ENCODE data around the gene POLR2F. TPM values are rescaled to one million over a fixed set of nuclear protein-coding genes. Genes with fewer than 3 reads are reported as not detected.

Gene POLR2F
- total RNA-seq: 24.7 TPM

DNA sequence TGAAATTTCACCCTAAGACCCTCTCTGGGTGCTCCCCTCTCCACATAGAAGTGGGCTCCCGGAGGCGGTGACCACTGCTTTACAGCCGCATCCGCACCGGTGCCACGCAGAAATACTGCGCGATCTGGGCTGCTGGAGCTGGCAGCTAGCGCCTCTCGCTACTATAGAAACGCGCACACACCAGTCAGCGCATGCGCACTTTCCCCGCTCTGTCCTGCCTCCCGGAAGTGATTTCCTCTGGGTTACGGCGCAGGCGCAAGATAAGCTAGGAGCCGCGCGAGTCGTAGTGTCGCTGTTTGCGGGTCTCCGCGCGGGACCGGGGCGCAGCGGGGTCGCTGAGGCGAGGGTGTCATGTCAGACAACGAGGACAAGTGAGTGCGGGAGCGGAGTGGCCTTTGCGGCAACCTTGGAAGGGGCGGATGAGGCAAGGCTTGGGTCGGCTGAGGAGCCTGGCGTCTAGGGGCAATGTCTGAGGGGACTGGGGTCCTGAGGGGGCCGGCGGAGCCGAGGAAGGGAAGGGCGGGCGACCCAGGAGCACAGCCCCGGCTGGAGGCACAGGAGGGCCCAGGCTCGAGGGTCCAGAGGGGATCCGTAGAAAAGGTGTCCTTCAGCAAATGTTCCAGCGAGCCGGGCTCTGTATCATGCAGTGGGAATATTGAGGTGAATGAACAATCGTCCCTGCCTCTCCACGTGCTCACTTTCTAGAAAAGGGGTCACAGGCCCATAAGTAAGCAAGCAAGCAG, at the start of gene POLR2F, which contains the start of gene C22orf23:
Gene POLR2F, plus strand, starts transcription at position 263 of the 743 bp plus-strand sequence. Its CDS starts 89 bp downstream, at position 352.
Gene C22orf23, minus strand, starts transcription at position 165 of the 743 bp plus-strand sequence. CDS start 452 bp downstream, outside the sequence.
- peak; percentile 99 for DNase-seq

DNA sequence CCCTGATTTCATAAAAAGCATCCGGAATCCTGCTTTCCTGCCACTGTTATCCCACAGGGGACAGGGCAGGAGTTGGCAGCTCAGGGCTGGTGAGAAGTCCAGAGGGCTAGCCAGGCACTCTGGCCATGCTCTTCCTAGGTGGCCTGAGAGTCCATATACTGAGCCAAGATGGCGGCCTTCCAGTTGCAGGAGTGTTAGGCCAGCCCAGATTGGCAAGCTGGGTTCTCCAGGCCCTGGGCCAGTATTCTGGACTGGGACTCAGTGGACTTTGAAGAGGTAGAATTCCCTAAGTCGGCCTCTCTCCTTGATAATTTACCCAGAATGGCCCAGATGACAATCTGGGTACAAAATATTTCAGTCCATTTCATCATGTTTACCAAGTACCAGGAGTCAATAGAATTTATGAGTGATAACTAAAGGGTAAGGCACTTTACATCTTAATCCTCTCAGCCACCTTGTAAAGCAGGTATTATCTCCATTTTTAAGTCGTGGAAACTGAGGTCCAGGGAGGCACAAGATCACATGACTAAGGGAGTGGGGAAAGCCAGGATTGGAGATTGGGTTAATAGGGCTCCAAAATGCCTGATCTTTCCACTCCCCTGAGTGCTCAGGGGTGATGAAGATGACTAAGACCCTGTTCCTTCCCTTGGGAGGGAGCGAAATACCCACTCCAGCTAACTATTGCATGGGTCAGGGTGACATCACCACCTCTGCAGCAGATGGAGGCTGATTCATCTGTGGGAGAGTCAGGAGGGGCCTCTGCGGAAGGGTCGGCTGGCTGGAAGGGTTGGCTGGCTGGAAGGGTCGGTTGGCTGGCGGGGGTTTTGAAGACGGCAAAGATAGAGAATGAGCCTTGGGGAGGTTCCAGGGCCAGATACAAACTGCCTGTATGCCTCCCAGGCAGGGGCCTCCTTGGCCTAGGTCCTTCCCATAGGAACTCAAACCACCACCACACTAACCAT, 48.6 kb upstream of the POLR2F start:
- DNase-seq: no peak

DNA sequence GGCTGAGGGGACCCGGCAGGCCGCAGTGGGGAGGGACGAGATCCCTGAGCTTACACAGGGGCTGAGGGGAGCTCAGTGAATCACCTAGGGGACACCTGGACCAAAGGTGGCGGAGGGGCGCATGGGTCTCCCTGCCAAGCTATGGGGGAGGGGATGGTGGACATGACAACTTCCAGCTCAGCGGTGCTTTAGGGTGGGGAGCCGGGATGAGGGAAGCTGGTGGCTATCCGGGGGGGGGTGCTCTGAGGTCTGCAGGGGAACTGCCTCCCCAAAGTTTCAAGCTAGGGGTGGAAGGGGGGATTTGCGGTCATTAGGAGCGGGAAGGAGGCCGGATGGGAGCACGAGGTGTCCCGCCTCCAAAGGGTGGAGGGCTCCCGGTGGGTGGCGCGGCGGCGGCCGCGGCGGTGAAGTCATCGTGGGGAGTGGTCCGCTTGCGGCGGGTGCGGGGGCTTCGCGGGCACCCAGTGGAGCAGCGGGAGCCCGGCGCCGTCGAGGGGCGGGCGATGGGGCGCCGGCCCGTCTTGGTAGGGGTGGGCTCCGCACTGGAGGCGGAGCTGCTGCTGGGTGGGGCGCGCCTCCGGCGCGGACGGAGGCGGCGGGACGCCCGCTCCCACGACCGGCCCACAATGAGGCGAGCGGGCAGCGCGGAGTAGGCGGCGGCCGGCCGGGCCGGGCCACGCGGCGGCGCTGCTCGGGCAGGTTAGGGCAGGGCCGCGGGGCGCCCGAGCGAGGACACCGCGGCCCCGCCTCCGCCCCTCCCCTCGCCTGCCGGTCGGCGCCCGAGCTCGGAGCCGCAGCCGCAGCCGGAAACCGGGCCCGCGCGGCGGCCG, 47.8 kb upstream of the POLR2F start, which contains the start of gene MICALL1:
Gene MICALL1, plus strand, starts transcription at position 764 of the 830 bp plus-strand sequence. CDS start 126 bp downstream, outside the sequence.
- peak; percentile 77 for DNase-seq

DNA sequence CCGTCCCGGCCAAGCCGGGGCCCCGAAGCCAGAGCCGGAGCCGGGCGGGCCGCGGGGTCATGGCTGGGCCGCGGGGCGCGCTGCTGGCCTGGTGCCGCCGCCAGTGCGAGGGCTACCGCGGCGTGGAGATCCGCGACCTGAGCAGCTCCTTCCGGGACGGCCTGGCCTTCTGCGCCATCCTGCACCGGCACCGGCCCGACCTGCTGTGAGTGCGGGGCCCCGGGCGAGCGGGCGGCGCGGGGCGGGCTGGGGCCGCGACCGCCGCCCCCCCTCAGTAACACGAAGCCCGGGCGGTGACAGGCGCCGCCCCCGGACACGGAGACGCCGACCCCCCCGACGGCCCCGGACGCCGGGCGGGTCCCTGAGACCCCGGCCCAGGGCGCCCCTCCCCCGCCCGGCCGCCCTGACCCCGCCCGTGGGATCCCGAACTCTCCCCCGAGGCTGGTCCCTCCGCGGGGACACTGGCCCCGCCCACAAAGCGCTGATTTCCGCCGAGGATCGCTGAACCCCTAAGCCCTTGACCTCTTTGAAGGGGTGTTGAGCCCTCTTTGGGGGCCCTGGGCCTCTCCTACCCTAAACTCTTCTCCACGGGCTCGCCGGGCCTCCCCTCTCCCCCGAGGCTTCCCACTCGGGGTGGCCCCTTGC, 47.0 kb upstream of the POLR2F start:
- no peak for DNase-seq

DNA sequence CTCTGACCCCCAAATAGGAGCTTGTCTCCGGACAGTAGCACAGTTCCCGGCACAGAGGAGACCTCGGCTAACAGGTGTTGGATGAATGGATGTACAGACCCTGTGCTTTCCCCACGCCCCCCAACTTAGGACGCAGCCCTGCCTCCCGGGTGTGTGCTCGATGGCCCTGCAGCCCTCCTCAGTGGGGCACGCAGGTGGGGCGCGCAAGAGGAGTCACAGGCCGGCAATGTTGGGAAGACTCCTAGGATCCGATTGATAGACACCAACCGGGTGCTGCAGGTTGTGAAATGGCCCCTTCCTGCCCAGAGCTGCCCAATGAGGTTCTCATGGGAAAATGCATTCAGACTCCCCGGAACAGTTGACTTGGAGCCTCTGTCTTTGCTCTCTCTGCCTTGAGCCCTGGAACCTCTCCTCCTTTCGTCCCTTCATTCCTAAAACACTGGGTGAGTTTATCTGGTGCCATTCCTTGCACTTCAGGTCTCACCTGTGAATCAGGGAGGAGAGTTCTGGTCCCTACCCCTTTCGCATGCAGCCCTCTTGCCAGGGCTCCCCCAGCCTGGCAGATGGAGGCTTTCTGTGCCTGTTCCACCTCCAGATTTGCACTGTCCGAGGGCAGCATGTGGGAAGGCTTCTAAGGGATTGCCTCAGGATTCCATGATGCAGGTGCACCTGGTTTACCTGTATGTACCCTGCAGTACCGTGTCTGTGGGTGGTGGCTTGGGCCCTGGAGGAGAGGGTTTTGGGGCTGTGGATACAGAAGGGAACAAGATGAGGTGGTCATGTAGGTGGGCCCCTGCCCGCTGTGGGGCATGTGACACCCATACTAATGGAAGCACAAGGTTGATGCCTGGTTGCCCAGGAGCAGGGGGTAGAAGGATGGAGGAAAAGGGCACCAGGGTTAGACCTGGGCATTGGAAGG, 46.2 kb upstream of the POLR2F start:
- no peak for DNase-seq

DNA sequence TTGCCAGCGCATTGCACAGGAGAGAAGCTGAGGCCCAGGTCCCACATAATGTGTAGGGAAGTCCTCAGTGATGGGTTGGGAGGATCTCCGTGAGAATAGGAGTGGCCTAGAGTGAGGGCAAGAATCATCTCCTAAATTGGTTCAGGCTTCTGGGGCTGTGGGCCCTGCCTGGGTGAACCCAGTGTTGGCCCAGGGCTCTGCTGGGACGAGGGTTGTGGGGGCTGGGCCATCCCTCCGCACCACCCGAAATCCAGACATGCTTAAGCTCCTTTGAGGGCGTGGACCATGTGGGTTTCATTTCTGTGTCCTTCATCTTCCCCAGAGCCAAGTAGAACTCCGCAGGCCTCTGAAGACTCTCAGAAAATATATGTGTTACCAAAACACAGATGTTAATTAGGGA, 43.7 kb upstream of the POLR2F start:
- DNase-seq: peak; percentile 47

DNA sequence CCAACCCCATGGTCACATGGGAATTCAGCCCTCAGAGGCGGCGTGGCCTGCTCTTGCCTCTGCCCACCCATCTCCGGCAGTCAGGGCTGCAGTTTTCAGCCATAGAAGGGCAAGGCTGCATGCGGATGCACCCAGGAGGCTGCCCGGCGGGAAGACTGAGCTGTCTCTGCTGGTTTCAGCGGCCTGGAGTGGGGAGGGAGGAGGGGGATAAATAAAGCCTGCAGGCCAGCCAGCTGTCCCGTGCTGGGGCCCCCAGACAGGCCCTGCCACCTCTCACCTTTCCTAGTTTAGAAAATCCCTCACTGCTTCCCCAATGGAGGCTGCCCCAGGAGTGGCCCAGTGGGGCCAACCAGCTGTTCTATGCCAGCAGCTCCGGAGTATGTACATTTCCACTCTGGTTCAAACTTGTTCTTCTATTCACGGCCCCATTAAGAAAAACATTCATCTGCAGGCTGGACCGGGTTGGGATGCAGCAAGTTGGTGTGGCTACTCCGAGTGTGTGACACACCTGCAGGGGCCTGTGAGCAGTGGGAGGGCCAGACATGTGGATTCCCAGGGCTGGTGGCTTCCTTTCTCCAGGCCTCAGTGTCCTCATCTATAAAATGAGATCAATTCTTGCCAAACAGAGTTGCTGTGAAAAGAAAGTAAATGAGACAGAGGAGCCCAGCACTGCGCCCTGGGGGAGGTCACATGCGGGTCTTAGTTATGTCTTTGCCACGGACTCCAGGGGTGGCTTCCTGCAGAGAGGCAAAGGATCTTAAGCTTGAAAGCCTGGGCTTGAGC, 42.4 kb upstream of the POLR2F start:
- peak; percentile 77 for DNase-seq

DNA sequence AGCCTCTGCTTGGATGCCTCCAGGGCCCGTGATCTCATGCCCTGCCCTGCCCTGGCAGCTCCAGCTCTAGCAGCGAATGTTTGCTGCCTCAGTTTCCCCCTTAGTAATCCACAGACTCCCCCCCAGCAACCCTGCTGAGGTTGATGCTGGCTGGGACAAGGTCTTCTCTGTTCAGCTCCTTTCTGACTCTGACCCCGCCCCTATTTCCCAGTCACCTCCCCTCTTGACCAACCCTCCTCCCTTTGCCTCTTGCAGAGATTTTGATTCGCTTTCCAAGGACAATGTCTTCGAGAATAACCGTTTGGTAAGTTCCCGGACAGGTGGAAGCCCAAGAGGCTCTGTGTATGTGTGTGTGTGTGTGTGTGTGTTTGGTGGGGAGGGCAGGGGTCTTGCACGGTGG, 41.8 kb upstream of the POLR2F start:
- DNase-seq: no peak

DNA sequence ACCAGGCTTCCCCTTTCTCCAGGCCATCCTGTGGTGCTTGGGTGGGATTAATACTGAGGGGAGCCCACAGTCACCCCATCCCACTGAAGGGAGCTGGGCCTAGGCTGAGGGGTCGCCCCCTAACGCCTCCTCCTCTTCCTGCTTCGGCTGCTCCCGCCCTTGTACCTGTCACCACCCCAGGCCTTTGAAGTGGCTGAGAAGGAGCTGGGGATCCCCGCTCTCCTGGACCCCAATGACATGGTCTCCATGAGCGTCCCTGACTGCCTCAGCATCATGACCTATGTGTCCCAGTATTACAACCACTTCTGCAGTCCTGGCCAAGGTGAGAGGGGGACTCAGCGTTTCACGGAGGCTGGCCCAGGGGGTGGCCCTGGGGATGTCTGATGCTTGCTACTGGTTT, 41.3 kb upstream of the POLR2F start:
- DNase-seq: no peak

DNA sequence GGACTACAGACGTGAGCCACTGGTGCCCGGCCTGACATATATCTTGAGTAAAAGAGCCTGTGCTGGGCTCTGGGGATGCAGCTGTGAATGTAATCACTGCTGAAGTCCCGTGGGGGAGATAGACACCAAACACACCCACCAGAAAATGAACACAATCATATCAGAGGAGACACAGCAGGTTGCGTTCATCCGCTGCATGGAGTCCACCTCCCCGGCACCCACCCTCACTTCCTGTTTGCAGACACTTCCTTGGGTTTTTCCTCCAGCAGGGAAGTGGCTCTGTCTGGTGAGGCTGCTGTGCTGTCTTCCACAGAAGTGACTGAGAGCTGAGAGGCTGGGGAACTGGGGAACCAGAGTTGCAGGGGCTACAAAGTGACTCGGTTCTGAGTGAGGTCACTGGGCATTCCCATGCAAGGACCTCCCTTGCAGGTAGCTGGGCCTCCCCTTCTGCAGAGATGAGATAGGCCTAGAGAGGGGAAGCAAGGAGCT, 40.2 kb upstream of the POLR2F start:
- DNase-seq: no peak

DNA sequence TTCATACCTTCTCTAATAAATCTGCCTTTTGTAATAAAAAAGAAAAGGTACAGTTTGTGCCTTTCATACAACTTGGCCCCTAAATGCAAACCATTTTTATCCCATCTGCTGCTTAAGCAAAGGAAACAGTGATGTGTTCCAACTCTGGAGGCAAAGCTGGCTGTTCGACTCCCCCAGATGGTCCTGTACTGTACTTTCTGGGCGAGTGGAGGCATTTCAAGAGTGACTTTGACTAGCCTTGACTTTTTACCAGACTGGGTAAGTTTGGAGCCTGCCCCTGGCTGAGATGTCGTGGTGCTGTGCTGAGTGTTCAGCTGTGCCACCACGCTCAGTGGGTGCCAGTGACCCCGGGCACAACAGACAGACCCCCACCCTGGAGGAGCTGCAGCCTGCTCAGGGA, 37.2 kb upstream of the POLR2F start:
- DNase-seq: no peak

DNA sequence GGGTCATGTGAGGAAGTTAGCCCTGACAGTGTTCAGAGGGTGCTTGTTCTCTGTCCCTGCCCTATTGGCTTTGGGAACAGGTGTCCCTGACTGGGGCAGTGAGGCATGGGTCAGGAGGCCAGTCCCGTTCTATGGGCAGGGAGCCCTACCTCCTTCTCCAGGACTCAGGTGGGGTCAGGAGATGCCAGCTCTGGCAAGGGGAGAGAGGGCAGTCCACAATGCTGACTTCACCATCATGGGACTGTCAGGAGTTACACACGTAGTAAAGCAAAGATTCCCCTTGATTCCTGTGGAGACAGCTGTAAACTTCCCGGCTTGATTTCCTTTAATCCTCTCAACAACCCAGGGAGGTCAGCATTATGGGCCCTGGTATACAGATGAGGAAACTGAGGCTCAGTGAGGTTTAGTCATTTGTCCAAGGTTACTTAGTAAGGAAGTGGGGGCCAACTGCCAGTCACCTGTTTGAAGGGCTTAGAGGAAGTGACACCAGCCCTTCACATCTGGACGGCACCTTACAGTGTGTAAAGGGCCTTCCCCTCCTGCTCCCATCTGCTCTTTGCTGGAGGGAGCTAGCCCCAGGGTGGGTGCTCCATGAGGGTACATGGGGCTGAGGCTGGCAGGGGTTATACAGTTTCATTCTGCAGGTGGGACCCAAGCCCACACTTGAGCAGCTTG, 35.5 kb upstream of the POLR2F start:
- no peak for DNase-seq

DNA sequence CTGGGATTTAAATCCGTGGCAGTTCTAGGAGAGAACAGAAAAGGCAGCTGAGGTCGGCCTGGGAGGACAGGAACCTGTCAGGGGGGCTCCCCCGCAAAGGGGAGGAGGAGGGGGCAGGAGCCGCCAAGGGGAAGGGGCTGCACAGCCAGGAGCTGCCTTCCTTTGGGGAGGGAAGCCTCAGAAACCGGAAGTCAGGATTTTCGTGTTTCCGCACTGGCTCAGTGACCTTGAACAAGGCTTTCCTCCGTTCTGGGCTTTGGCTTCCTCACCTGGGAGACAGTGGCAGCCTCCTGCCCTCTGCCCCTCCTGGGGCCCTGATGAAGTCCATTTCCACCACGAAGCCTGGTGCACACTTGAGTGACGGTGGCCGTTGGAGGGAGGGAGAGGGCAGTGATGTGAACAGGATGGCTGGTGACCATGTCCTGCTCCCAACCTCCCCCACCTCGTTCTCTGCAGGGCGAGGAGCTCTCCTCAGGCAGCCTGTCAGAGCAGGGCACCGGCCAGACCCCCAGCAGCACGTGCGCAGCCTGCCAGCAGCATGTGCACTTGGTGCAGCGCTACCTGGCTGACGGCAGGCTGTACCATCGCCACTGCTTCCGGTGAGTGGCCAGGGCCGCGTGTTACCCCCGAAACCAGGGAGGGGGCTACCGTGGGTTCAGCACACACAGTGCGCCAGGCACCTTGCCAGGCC, 34.8 kb upstream of the POLR2F start:
- DNase-seq: no peak

DNA sequence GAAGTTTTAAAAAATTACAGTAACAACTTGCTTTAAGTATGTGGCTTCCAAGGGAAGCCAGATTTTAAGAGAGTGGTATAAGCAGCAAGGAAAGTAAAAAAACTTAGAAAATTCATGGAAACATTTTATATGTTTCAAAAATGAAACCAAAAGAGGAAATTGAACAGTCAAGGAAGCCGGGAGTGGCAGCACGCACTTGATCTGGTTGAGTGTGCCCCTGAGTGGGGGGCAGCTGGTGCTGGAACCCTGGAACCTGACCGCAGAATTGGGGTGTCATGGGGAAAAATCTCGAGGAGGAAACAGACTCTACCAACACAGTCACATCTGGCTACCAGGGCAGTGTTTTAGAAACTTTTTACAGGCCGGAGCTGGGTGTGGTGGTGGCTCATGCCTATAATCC, 33.4 kb upstream of the POLR2F start:
- no peak for DNase-seq

DNA sequence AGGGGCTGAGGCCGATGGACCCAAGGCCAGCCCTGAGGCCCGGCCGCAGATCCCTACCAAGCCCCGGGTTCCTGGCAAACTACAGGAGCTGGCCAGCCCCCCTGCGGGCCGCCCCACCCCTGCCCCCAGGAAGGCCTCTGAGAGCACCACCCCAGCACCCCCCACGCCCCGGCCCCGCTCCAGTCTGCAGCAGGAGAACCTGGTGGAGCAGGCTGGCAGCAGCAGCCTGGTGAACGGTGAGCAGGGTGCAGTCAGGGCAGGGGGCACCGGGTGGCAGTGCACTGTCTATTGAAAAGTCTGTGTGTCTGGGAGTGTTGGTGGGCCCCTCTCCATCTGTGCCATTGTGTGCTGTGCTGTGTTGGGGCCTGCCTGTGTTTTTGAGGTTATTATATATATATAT, 31.3 kb upstream of the POLR2F start:
- no peak for DNase-seq

DNA sequence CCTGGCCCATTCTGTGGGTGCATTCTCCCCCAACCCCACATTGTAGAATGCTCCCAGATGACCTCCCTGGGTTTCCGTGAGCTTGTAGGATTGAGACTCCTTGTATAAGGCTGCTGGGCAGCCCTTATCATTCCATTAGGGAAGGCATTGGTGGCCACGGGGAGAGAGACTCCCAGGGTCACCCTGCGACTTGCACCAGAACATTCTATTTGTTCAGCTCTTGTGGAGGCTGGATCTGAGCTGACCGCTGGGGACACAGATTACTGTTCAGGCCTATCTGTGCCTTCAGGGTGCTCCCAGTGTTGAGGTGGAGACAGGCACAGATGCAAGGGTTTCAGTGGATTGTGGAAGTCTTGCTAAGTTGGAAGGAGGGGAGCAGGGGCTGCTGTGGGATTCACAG, 29.6 kb upstream of the POLR2F start:
- no peak for DNase-seq

DNA sequence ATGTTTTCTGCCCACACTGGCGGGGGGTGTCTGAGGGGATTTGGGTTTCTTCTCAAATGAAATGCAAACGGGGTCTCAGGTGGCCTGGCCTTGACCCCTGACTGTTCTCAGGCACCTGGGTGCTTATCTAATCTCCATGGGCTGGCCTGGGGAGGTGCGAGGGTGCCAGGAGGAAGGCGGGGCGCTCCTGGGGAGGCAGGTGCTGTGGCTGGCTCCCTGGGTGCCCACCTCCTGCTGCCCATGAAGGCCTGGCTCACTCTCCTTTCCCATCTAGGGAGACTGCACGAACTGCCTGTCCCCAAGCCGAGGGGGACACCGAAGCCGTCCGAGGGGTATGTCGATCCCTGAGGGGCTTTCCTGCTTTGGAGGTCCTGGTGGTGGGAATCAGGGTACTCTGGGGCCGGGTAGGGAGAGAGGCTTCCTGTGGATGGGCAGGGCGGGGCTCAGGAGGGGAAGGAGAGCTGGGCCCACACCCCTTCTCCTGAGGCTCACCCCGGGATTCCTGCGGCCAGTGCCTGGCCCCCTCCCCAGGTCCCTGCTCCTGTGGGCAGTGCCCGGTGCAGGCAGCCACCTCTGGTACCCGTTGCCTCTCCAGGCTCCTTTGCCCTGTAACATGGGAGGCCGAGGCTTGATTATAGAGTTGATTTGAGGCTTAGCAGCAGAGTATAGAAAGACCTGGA, 29.0 kb upstream of the POLR2F start:
- DNase-seq: no peak

DNA sequence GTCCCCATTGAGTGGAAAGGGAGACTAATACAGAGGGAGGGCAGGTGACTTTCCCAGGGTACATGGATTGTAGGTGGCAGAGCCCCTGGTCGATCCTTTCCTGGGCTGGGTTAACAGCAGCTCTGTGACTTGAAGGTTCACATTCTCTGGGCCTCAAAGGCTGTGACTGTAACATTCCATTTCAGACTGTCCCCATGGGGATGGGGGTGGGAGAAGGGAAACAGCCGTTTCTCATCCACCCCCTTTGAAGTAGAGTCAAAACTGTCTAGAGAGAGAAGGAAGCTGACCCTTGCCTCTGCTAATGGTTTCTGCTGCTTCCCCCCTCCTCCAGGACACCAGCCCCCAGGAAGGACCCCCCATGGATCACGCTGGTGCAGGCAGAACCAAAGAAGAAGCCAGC, 28.2 kb upstream of the POLR2F start:
- no peak for DNase-seq
